BJ (cell line): ENCODE measurements around the gene CHCHD2. TPM values are rescaled to one million over a fixed set of nuclear protein-coding genes. Genes with fewer than 3 reads are reported as not detected.

ENCODE experiments used
- polyA plus RNA-seq: library from polyadenylated mRNA; depleted of rRNA; stranded (reverse); fragments of >200 nt; gene quantifications from 2 replicates; pipeline ENCODE4 v1.2.3, GENCODE V29; 2011; rRNA removed
- small RNA-seq: library from RNA; depleted of rRNA; stranded (forward); fragments of <200 nt; gene quantifications from one replicate; pipeline ENCODE3, GENCODE V24; 2012; ENCODE audit warnings: low replicate concordance, low read depth; ENCODE audit not compliant: insufficient read length

CHCHD2 gene
- polyA plus RNA-seq, 1 experiment, result 342 TPM

Small RNA genes within 50 kb of the gene (small RNA-seq; reads per million reads assigned to genes)
- not detected for gene SNORA15
- not detected for gene SNORA22B

Other genes with a start within 250 kb of the CHCHD2 start
- not detected in 2 replicates for gene SEPTIN14, start 243.7 kb downstream of the CHCHD2 start, polyA plus RNA-seq
- 0.99 and 1.8 TPM in 2 replicates for gene ZNF713, start 219.0 kb downstream of the CHCHD2 start, polyA plus RNA-seq
- 8.5 and 13.6 TPM in 2 replicates for gene MRPS17, start 154.6 kb downstream of the CHCHD2 start, polyA plus RNA-seq
- 31.1 and 53.6 TPM in 2 replicates for gene NIPSNAP2, start 141.9 kb downstream of the CHCHD2 start, polyA plus RNA-seq
- 62.0 and 76.2 TPM in 2 replicates for gene PSPH, start 55.0 kb downstream of the CHCHD2 start, polyA plus RNA-seq
- 110 and 159 TPM in 2 replicates for gene CCT6A, start 54.7 kb downstream of the CHCHD2 start, polyA plus RNA-seq
- gene SUMF2, start 42.2 kb downstream of the CHCHD2 start, polyA plus RNA-seq, result 136 and 153 TPM in 2 replicates
- gene PHKG1, start 13.5 kb downstream of the CHCHD2 start, polyA plus RNA-seq, result 0.16 and 0.39 TPM in 2 replicates
- not detected in 2 replicates for gene NUPR2, start 9.9 kb upstream of the CHCHD2 start, polyA plus RNA-seq